ENCODE data around the gene PNPT1.
"Not testable (repeated sequence)": the region's sequence is repeated elsewhere in the genome, so short reads cannot be mapped to it uniquely, and the experiment has no call there.

PNPT1 gene

DNA sequence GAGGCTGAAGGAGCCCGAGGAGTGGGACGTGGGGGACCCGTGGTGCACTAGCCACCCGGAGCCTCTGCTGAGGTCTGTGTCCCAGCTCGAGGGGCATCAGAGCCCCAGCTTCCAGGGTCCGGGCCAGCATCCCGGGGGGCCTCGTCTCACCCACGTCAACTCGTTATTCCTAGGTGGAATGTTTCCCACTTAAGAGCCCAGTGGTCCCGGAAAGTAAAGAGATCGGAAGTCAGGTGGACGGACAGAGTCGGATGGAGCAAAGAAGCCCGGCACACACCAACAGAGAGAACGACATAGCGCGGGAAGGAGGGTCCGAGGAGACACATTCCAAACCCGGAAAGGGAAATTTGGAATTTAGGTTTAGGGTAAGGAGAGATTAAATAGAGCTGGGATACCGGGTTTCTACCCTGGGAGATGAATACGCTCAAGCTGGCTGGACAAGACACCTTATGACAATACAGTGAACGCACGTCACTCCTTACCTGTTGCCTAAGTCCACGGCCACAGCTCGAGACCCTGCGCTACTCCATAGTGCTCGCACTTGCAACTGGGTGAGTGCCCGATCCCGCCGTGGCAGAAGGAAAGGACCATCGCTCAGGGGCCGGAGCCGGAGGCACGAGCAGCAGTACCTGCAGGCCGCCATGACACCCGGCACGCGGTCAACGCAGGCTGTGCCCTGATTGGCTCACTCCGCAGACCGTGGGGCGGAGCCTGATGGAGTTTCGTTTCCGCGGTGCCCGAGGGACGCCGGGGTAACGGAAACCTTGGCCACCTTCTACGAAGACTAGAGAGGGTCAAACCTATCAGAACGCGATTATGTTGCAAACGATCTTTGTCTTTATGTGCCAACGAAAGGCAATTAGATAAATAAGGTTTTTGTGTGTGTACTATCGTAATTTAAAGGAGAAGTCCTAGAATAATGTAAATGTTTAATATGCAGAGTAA, at the start of gene PNPT1:
Gene PNPT1, minus strand, starts transcription at position 664 of the 945 bp plus-strand sequence. Its CDS starts 21 bp downstream, at position 643.
- DNase-seq (ENCODE audit: low spot score): peak; percentile 94

GRCh38 chr2:55742996-55743395, 49.4 kb upstream of the PNPT1 start:
- DNase-seq (ENCODE audit: low spot score): no peak

- not testable (repeated sequence) for DNase-seq (ENCODE audit: low spot score)
Measured at GRCh38 chr2:55736019-55736536, 42.4 kb upstream of the PNPT1 start.

- no peak for DNase-seq (ENCODE audit: low spot score)
Measured at GRCh38 chr2:55734726-55735125, 41.1 kb upstream of the PNPT1 start.

- no peak for DNase-seq (ENCODE audit: low spot score)
Measured at GRCh38 chr2:55733335-55733734, 39.7 kb upstream of the PNPT1 start.

GRCh38 chr2:55732854-55733253, 39.2 kb upstream of the PNPT1 start:
- no peak for DNase-seq (ENCODE audit: low spot score)

DNA sequence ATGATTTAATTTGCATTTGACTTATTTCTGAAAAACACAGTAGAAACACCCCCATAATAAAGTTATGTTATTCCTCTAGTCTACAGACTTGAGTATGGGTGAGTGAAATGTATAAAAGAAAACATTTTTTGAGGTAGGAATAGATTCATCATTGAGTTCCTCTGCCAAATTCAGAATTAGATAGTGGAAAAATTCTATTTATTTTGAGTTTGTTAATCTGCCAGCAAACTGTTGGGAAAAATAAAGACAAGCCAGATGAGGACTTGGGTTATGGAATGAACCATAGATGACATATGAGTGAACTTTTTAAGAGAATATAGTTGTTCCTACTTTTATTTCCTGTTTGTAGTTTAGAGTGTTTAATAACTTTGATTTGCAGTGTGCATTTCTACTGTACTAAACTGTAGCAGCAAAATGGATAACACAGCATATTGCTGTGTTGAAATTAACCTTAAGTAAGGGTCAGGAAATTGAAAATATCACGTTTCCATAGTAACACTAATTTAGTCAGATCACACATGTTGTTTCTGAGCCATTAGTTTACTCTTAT, 35.6 kb upstream of the PNPT1 start:
- no peak for DNase-seq (ENCODE audit: low spot score)

DNA sequence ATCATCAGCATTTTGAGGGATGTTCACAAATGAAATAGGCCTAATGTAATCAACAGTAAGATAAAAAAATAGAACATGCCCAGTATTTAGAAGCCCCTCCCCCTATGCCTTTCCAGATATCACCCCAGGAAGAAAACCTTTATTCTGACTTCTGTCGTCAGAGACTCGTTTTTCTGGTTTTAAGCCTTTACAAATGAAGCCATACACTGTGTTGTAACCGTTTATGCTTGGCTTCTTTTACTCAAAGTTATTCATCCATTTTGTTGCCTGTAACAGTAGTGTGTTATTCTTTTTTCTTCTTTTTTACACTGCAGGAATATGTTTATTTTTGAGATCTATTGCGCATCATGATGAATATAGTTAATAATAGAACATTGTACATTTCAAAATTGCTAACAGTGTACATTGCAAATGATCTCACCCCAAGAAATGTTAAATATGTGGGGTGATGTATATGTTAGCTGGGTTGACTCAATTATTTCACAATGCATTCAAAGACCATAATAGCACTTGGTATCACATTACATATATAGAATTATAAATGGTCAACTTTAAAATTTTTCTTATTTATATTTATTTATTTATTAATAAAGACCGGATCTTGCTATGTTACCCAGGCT, 28.1 kb upstream of the PNPT1 start:
- no peak for DNase-seq (ENCODE audit: low spot score)

DNA sequence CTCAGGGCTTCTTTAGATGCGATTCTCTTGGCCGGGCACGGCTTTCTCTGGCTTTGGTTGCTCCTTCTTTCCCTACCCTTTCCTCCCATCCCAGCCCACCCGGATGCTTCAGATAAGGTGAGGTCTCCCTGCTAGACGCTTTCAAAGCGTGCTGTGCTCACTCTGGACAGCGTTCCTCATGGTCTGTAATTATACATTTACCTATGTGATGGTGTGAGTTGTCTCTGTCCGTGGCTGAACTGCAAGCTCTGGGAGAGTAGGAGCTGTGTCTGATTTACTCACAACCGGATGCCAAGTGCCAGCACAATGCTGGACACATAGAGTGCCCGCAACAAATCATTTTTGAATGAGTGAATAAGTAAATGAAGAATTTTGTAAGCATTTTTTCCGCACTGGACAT, 26.8 kb upstream of the PNPT1 start:
- no peak for DNase-seq (ENCODE audit: low spot score)

DNA sequence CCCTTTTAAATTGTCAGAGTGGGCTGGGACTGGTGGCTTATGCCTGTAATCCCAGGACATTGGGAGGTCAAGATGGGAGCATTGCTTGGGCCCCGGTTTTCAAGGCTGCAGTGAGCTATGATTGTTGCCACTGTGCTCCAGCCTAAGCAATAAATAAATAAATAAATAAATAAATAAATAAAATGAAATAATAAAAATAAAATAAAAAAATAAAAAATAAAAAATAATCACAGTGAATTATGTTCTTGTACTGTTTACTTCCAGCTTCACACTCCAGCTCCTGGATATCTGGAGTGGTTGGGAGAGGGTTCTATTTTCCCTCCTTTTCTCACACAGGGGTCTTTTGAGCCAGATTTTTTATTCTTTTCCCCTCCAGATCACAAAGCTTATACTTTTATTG, 26.2 kb upstream of the PNPT1 start:
- no peak for DNase-seq (ENCODE audit: low spot score)

DNA sequence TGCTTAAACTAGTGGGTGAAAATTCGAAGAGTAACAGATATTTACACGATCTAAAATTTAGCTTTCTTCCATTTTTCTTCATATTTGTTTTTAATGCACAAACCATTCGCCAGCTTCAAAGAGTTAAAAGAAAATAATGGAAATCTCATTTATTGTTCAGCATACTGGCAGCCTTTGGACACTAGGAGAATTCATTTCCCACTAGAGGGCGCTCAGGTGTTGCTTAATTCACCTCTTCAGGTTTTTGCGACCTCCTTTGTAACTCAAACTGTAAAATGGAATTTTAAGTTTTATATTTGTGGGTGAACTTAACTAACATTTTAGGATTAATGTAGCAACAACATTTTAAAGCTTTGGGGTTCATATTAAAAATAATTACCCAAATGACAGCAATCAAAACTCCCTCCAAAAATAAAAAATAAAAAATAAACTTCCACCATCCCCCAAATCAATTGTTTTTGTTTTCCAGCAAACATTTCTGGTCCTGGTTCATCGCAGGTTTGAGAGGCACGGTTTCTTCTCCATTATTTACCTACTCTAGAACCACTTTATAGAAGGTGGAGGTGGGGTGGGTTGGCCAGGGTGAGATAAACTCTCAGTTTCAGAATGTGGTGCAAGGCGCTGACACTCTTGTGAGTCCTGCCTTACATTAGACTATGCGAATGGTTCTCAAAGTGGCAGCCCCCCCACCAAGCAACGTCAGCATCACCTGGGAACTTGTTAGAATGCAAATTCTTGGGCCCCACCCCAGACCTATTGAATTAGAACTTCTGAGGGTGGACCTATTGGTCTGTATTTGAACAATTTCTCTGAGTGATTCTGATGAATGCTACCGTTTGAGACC, 24.7 kb upstream of the PNPT1 start:
- no peak for DNase-seq (ENCODE audit: low spot score)

DNA sequence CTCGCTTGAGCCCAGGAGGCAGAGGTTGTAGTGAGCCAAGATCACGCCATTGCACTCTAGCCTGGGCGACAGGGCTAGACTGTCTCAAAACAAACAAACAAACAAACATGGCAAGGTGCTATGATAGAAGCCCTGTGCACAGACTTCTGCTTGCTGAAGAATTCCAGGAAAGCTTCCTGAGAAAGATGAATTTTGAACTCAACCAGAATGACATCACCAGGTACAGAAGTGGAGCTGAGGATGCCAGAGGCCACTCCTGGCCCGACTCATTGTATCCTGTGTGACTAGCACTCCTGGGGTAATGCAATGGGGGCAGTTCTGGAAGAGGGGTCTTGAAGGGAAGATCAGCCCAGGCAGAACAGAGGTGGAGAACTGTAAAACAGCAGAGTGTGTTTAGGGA, 22.0 kb upstream of the PNPT1 start:
- no peak for DNase-seq (ENCODE audit: low spot score)

DNA sequence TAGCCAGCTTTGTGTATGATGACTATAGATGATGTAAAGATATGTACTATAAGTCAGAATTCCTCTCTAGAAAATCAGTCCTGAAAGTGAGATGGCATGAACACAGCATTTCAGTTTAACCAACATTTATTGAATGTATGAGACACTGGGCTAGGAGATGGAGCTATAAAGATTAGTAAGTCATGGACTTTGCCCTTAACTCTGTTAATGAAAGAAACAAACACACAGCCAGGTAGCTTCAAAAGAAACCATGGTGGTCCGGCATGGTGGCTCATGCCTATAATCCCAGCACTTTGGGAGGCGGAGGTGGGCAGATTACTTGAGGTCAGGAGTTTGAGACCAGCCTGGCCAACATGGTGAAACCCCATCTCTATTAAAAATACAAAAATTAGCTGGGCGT, 21.5 kb upstream of the PNPT1 start:
- not testable (repeated sequence) for DNase-seq (ENCODE audit: low spot score)

GRCh38 chr2:55712477-55713060, 18.9 kb upstream of the PNPT1 start:
- no peak for DNase-seq (ENCODE audit: low spot score)

DNA sequence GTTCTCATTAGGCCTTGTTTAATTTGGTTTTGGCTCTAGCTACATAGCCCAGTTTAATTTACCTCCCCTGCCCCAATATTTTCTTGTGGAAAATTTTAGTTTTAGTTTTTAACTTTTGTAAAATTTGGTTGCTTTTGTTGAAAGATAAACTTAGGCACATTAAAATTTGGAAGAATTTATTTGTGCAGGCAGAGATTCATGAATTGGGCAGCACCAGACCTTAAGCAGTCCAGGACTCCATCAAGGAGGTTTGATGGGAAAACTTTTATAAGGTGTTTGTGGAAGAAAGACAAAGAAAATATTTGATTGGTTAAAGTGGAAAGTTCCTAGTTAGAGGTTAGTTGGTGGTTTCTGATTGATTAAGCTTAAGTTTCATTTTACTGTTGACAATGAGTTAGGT, 16.4 kb upstream of the PNPT1 start:
- no peak for DNase-seq (ENCODE audit: low spot score)

DNA sequence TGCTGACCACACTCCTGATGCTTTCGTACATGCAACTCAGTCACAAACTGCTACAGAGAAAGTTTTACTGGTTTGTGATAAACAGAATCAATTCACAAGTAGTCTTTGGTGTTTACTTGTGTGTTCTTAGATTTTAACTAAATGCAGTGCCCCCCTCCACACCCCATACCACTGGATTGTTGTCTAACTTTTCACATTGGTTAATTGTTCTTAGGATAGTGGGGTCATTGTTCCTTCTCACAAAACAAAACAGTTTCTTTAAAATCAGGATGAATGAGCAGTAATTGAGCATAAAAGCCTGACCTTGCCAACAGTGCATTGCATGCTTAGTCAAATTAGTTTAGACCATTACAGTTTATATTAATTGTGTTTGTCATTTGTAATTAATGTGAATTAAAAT, 14.1 kb upstream of the PNPT1 start:
- DNase-seq (ENCODE audit: low spot score): no peak

DNA sequence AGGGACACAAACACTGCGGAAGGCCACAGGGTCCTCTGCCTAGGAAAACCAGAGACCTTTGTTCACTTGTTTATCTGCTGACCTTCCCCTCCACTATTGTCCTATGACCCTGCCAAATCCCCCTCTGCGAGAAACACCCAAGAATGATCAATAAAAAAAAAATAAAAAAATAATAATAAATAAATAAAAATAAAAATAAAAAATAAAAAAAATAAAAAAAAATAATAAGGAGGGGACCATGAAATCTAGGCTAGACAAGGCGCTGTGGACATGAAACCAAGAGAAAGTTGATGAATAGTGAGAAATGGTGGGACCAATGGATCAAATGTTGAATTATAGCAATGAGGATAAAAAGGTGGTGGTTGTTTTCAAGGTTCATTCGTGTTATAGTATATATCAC, 12.6 kb upstream of the PNPT1 start:
- not testable (repeated sequence) for DNase-seq (ENCODE audit: low spot score)

GRCh38 chr2:55705027-55705653, 11.5 kb upstream of the PNPT1 start:
- DNase-seq (ENCODE audit: low spot score): no peak

- no peak for DNase-seq (ENCODE audit: low spot score)
Measured at GRCh38 chr2:55703350-55703749, 9.7 kb upstream of the PNPT1 start.

GRCh38 chr2:55692740-55693139, 904 bp downstream of the PNPT1 start:
- DNase-seq (ENCODE audit: low spot score): not testable (repeated sequence)

- DNase-seq (ENCODE audit: low spot score): no peak
Measured at GRCh38 chr2:55672630-55673029, 21.0 kb downstream of the PNPT1 start.

Measured in left forelimb (tissue), 1 donor.